Ishikawa (cell line): ENCODE results near the gene RNFT2.

Experiments
- EP300 ChIP-seq: IDR thresholded peaks from 2 replicates; pipeline ENCODE4 v1.6.1; 2012; ENCODE audit warnings: borderline replicate concordance
- RAD21 ChIP-seq: IDR thresholded peaks from 2 replicates; pipeline ENCODE4 v1.6.1; 2012; ENCODE audit warnings: low read depth
- TAF1 ChIP-seq: IDR thresholded peaks from 2 replicates; pipeline ENCODE4 v1.6.1; 2012; ENCODE audit warnings: low read depth, mild to moderate bottlenecking
- TF ChIP-seq, protein P1 (sequence below): IDR thresholded peaks from 2 replicates; pipeline ENCODE4 v1.6.1; 2012; ENCODE audit warnings: low read depth, mild to moderate bottlenecking

DNA sequence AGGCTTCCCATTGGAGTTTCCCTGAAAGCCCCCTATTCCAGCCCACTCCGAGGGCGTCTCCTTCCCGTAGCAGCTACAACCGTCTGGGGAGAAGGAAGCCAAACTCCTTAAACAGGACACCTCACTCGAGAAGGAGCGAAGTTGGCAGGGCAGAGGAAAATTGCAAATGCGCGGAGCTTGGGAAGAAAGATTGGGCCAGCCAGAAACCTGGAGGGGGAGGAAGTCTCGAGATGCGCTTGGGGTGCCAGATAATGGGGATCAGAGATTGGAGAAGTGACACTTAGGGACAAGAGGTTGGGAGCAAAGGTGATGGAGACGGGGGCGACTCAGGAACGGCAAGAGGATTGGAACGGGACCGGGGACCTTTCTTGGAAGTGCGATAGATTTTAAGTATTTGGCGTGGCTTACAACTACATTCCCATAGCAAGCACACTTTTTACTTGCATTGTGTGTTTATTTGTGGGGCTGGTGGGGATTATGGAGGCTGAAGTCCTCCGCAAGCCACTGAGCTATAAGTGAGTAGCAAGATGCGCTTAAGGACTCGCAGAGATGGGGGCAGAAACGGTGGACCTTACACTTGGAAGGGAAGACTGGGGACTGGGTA, 142.2 kb downstream of the RNFT2 start:
- TF ChIP-seq EP300 = no peak
- TF ChIP-seq TAF1 = no peak
- TF ChIP-seq, protein P1, sequence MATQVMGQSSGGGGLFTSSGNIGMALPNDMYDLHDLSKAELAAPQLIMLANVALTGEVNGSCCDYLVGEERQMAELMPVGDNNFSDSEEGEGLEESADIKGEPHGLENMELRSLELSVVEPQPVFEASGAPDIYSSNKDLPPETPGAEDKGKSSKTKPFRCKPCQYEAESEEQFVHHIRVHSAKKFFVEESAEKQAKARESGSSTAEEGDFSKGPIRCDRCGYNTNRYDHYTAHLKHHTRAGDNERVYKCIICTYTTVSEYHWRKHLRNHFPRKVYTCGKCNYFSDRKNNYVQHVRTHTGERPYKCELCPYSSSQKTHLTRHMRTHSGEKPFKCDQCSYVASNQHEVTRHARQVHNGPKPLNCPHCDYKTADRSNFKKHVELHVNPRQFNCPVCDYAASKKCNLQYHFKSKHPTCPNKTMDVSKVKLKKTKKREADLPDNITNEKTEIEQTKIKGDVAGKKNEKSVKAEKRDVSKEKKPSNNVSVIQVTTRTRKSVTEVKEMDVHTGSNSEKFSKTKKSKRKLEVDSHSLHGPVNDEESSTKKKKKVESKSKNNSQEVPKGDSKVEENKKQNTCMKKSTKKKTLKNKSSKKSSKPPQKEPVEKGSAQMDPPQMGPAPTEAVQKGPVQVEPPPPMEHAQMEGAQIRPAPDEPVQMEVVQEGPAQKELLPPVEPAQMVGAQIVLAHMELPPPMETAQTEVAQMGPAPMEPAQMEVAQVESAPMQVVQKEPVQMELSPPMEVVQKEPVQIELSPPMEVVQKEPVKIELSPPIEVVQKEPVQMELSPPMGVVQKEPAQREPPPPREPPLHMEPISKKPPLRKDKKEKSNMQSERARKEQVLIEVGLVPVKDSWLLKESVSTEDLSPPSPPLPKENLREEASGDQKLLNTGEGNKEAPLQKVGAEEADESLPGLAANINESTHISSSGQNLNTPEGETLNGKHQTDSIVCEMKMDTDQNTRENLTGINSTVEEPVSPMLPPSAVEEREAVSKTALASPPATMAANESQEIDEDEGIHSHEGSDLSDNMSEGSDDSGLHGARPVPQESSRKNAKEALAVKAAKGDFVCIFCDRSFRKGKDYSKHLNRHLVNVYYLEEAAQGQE = no peak
- TF ChIP-seq RAD21 = no peak
